HG03039 (cell line): Measurements from ENCODE around the gene JPH2.

Source experiments
- ATAC-seq: cut with Tn5 transposase; IDR thresholded peaks from one replicate; pipeline ENCODE4 v1.9.1; 2021; ENCODE audit warnings: mild to moderate bottlenecking, moderate library complexity; ENCODE audit not compliant: unreplicated experiment

The JPH2 gene

DNA sequence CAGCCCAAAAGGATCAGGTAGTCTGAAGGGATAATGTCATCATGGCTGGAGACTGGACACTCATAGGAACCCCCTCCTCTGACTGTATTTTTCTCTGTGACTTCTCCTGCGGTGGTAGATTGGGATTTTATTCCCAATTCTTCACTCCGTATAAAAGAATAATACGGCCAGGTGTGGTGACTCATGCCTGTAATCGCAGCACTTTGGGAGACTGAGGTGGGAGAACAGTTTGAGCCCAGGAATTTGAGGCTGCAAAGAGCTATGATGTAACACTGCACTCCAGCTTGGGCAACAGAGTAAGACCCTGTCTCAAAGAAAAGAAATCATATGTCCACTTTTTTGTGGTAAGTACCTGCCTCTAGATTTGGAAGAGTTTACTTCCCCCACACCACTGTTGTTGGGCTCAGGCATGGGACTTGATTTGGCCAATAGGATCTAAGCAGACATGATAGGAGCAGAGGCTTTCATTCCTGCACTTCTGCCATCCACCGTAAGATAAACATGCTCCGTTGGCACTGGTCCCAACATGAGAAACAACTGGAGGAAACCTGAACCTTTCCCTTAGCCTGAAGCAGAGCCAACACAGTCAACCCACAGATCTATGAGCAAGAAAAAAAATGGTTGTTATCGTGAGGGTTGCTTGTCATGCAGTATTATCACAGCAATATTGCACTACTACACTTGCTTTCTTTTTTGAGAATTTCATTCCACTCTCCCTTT lies 82.0 kb downstream of the JPH2 start:
- ATAC-seq: no peak

- no peak for ATAC-seq
Observed at GRCh38 chr20:44102582-44102981, 84.4 kb downstream of the JPH2 start.

DNA sequence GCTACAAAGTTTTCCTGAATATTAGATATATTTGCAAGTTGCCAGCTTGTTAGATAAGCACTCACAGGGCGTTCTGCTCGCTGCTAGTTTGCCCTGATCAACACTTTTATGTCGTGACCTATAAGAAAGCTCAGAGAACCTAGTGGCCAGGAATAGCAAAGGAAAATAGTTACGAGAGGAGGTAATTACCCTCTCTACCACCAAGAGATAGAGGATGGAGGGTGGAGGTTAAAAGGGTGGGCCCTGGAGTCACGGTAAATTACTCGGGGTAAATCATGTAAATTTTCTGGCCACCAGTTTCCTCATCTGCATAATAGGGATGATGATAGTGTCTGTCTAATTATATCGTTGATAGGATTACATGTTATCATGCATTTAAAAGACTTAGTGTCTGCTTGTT lies 87.2 kb downstream of the JPH2 start:
- no peak for ATAC-seq

DNA sequence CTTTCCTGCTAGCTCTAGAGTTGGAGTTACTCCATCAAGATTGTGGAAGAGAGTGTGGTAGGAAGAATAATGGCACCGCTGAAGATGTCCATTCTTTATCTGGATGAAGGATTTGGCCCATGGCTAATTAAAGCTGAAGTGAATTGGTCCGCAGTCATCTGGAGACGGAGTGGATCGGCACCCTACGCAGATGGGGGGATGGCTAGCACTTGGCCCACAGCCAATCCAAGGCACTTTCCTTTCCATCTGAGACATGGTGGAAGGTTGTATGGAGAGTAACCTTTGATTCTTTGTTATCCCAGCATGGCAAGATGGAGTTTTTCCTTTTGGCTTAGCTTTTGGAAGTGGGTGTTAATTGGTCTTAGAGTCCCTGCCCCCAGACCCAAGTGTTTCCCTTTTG lies 88.3 kb downstream of the JPH2 start:
- no peak for ATAC-seq

DNA sequence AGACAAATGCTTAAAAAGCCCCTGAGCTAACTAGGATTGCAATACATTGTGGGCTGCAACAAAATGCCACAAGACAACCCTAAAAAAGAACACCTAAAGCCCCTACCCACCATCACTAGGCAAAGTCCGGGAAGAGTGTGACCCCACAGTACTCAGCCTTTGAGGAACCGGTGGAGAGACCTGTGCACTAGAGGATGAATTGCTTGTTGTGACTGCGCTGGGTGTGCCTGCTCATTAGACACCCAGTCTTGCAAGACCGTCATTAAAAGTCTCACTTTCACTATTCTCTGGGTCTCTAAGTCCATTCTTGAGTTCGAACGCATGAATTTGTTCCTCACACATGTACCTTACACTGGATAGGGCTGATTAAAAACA lies 88.7 kb downstream of the JPH2 start:
- no peak for ATAC-seq

DNA sequence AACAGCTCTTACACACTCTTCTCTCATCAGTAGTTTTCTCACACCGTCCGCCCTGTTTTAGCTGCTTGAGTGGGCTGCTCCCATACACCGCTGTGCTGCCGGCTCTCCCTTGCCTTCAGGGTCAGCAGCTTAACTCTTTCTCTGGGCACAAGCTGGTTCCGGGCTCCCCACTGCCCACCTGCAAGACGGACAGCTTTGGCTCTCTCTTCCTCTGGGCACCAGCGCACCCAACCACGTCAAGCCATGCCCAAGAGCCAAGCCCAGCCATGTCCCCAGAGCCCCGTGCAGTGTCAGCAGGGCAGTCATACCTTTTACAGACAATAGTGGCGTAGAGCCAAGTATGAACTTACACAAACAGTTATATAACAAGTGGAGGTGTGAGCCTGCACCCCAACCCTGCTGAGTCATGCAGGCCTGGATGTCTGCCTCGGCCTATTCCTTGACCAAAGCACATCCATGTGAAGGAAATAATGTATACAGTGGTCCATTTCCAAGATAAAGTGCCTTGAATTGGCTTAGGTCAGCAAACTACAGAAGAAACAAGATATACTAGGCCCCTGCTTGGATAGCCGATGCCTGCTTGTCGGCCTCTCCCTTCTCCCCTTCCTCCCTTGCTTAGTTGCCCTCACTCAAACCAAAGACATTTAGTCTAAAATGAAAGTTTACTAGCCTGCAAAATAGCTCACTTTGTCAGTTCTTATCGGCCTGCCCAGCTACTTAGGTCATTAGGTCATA lies 89.3 kb downstream of the JPH2 start:
- ATAC-seq: no peak

GRCh38 chr20:44095831-44096230 lies 91.2 kb downstream of the JPH2 start:
- no peak for ATAC-seq

- ATAC-seq: no peak
Observed at GRCh38 chr20:44093249-44093582, 93.8 kb downstream of the JPH2 start.

GRCh38 chr20:44092551-44093248 lies 94.3 kb downstream of the JPH2 start:
- no peak for ATAC-seq

DNA sequence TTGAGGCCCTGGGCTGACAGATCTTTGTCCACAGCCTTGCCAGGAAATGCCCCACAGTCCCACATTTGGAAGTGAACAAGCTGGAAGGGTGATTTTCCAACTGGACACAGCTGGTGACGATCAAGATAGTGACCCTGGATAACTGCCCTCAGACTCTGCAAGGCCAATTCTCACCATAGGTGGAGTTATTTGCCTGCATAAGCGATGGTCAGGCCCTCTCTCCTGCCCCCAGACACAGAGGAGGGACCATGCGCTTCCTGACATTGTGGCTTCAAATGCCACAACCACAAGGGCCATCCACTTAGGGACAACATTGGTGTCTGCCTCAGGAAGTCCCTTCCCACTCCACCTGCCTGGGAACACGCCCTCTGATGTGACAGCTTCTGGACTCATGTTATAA lies 96.0 kb downstream of the JPH2 start:
- ATAC-seq: no peak

DNA sequence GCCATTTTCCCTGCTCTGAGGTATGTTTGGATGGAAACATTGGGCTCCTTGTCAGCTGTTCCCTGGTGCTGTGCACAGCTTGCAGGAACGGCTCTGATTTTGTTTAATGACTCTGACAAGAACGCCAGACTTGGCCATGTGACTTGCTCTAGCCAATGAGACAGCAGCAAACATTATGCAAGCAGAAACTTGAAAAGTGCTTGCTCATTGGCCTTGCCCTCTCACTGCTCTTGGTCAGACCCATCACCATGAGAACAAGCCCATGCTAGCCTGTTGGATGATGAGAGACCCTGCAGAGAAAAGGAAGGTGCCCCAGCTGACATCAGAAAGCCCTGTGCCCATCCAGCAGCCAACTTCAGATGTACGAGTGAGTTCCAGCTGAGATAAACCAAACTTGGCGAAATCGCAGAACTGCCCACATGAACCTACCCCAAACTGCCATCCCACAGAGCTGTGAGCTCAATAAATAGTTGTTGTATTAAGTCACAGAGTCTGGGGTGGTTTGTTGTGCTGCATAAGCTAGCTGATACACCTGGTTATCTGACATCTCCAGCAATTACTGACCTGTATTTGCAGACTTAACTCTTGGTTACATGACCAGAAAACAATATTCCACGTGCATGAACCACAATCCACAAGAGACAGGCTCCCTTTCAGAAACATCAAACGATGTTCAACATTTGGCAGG lies 96.9 kb downstream of the JPH2 start:
- no peak for ATAC-seq

DNA sequence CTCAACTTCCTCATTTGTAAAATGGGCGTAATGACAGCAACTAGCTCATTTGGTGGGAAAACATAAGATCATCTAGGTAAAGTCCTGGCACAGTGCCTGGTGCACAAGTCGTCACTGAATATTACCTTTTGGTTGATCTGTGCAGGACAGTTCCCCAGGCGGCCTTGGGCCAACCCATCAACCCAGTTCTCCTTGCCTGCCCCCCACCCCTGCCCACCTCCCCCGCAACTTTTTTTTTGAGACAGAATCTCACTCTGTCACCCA lies 99.2 kb downstream of the JPH2 start:
- no peak for ATAC-seq

- no peak for ATAC-seq
Observed at GRCh38 chr20:44087051-44087856, 99.7 kb downstream of the JPH2 start.

DNA sequence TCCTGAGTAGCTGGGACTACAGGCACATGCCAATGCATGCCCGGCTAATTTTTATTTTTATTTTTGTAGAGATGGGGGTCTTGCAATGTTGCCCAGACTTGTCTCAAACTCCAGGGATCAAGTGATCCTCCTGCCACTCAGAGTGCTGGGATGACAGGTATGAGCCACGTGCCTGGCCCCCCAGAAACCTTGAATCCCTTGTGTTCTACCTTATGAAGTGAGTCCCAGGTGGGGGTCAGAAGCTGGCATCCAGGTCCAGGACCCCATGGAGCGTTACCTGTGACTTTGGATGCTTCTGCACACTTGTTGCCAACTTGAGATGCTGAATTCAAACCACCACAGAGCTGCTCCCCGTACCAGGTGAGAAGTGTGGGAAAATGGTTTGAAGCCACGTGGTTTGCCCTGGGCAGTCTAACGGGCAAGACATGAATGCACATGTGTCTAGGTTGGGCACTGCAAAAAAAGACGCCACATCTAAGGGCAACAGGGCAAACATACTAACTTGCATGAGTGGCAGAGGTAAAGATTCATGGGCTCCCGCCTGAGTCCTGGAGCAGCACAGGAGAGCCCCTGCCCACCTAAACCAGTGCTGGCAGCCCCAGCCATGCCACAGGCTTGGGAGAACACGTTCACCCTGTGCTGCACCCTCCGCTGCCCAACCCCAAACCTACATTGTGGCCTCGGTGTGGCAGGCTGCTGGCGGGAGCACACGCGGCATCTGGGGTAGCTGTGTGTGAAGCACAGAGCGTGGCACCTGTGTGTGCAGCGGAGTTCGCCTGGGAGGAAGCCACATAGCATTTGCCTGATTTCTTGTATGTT lies 101.2 kb downstream of the JPH2 start:
- ATAC-seq: no peak

DNA sequence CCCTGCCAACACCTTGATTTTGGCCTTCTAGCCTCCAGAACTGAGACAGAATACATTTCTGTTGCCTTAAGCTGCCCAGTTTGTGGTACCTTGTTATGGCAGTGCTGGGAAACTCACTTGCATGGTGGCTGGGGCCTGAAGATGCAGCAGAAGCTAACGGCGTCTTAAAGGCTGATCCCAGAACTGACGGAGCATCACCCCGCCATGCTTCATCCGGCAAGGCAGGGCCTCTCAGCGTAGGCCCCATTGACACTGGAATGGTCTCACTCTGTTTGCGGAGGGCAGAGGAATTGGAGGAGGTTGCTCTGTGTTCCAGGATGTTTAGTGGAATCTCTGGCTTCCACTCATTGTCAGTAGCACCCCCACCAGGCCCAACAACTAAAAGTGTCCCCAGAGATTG lies 102.1 kb downstream of the JPH2 start:
- ATAC-seq: no peak

DNA sequence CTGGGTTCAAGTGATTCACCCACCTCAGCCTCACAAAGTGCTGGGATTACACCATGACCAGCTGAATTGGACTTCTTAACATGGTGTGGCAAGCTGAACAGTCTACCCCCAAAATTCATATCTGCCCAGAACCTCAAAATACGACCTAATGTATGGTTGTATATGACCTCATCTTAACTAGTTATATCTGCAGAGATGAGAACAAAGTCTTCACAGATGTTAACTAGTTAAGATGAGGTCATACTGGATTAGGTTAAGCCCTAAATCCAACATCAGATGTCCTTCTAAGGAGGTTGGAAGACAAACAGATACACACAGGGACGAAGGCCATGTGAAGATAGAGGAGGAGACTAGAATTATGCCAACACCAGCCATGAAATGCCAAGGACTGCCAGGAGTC lies 102.5 kb downstream of the JPH2 start:
- no peak for ATAC-seq

- ATAC-seq: no peak
Observed at GRCh38 chr20:44083220-44083933, 103.6 kb downstream of the JPH2 start.

- no peak for ATAC-seq
Observed at GRCh38 chr20:44081888-44082287, 105.1 kb downstream of the JPH2 start.

DNA sequence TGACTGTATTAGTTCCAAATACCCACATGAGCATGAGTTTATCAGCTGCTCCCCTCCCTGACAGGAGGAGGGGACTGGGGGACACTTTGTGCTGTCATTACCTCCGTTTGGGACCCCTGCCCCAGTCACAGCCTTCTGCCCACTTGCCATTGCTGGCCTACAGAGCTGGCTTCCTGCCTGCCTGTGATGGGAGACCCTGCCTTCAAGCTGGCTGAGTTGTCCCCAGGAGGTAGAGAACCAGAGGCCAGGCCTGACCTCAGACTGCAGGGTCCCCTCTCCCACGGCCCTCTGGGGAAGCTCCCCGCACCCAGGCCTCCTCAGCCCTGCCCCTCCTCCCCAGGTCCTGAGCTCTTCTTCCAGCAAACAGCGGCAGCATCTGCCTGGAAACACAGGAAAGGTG lies 105.5 kb downstream of the JPH2 start:
- no peak for ATAC-seq
